Esophagus squamous epithelium (tissue), 4 donors: Measurements from ENCODE around the gene EFNA4.

ENCODE experiments used
- POLR2A ChIP-seq, 4 donors: fragments of 450-650 bp; IDR thresholded peaks; one replicate each; pipeline ENCODE4 v1.6.1; 2017; ENCODE audit warnings: antibody characterized with exemption in 4 of 4, mild to moderate bottlenecking in 4 of 4, moderate library complexity in 3 of 4
- TF ChIP-seq, protein P1 (sequence below), 6 experiments: fragments of 450-650 bp in 4 of 6; fragments of 200-600 bp in 2 of 6; sonication (generic) in 2 of 6; IDR thresholded peaks; one replicate each; pipeline ENCODE4 v1.5.1; 2016 to 2019; ENCODE audit warnings: antibody characterized with exemption in 6 of 6, mild to moderate bottlenecking in 4 of 6, moderate library complexity in 4 of 6

- TF ChIP-seq, protein P1, sequence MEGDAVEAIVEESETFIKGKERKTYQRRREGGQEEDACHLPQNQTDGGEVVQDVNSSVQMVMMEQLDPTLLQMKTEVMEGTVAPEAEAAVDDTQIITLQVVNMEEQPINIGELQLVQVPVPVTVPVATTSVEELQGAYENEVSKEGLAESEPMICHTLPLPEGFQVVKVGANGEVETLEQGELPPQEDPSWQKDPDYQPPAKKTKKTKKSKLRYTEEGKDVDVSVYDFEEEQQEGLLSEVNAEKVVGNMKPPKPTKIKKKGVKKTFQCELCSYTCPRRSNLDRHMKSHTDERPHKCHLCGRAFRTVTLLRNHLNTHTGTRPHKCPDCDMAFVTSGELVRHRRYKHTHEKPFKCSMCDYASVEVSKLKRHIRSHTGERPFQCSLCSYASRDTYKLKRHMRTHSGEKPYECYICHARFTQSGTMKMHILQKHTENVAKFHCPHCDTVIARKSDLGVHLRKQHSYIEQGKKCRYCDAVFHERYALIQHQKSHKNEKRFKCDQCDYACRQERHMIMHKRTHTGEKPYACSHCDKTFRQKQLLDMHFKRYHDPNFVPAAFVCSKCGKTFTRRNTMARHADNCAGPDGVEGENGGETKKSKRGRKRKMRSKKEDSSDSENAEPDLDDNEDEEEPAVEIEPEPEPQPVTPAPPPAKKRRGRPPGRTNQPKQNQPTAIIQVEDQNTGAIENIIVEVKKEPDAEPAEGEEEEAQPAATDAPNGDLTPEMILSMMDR (IDR thresholded peaks at IDR 0.05) = no peak
- no peak for TF ChIP-seq POLR2A (IDR thresholded peaks at IDR 0.05)
These were observed 9.9 kb upstream of the EFNA4 start for GRCh38 chr1:155053531-155054105.
